ENCODE measurements around the gene NRIP3.
A peak's percentile ranks its signal among the peaks of the same experiment; 100 is the strongest.

Gene NRIP3

DNA sequence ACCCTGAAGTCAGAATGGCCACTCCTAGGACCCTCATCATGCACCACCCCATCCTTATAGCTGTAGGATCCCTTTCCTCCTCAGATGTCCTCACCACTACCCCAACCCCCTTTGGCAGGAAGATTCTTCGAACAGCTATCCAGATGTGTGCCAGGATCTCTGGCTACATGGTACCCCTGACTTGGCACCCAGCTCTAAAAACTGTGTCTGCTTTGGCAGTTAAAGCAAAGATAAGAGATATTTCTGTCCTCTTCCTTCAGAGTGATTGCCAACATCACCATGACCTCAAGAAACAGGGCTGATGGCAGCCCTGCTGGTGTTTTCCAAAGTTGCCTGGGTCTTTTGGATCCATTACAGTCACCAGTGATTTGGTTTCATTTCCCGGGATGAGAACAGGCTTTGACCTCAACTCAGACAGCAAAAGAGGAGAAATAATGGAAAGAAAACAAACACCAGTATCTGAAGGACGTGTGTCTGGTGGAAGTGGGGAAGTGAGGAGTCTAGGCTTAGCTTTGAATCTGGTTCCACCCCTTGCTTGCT is 4.3 kb upstream of the NRIP3 start:
- TF ChIP-seq, protein P1, sequence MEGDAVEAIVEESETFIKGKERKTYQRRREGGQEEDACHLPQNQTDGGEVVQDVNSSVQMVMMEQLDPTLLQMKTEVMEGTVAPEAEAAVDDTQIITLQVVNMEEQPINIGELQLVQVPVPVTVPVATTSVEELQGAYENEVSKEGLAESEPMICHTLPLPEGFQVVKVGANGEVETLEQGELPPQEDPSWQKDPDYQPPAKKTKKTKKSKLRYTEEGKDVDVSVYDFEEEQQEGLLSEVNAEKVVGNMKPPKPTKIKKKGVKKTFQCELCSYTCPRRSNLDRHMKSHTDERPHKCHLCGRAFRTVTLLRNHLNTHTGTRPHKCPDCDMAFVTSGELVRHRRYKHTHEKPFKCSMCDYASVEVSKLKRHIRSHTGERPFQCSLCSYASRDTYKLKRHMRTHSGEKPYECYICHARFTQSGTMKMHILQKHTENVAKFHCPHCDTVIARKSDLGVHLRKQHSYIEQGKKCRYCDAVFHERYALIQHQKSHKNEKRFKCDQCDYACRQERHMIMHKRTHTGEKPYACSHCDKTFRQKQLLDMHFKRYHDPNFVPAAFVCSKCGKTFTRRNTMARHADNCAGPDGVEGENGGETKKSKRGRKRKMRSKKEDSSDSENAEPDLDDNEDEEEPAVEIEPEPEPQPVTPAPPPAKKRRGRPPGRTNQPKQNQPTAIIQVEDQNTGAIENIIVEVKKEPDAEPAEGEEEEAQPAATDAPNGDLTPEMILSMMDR (IDR thresholded peaks at IDR 0.05; ENCODE audit: low read length, missing control alignments): no peak
- DNase-seq (ENCODE audit: low read depth): no peak
- no peak overlapping the region for H3K4me3 ChIP-seq (replicated peaks; ENCODE audit: low read depth, low read length)

DNA sequence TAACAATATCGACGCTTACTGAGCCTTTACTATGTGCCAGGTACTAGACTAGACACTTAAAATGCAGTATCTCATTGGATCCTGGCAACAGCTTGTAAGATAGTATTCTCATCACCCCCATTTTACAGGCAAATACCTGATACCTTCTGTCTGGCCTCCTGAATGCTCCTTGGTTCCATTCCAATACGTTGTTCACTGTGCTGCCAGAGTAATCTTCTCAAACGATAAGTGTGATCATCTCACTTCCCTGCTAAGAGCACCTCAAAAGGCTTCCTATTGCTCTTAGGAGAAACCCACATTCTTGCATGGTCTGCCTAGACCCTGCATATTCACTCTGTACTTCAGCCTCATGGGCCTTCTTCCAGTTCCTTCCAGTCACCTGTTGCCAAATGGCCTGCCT is 1.3 kb upstream of the NRIP3 start:
- no peak overlapping the region for H3K4me3 ChIP-seq (replicated peaks; ENCODE audit: low read depth, low read length)
- TF ChIP-seq, protein P1 (IDR thresholded peaks at IDR 0.05; ENCODE audit: low read length, missing control alignments): no peak

DNA sequence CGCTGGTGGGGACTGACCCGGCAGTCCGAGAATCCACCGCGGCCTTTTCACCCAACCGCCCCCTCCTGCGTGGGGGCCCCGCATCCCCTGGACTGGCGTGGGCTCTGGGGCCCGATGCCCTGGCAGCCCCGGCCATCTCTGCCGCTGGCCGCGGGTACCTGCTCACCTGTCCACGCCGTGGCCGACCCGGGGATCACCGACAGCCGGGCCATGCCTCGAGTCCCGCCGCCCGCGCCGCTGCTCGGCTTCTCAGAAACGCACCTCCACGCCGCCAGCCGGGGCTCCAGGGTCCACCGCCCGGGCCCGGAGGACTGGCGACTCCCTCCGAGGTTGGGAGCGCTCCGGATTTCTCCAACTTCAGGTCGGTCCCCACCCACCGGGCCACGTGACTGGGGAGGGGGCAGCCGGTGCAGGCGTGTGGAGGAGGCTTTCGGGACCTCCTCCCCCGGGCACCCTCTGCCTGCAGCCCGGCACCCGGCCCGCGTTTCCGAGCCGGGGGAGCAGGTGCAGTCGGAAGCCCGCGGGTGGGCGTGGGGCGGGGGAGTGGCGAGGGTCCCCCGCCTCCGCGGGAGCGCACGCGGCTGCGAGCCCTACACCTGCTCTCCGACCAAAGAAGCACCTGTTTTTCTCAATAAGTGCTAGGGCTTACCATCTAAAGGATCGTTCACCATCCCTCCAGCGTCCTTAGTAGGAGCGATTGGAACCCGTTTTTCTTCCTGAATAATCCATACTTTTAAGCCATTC is 554 bp upstream of the NRIP3 start:
- peak overlapping the region; percentile 38 for H3K4me3 ChIP-seq (replicated peaks; ENCODE audit: low read depth, low read length)
- TF ChIP-seq, protein P1 (IDR thresholded peaks at IDR 0.05; ENCODE audit: low read length, missing control alignments): no peak
- no peak for DNase-seq (ENCODE audit: low read depth)

More for the DNA sequence above, 1.3 kb upstream of the NRIP3 start:
- no peak for DNase-seq (ENCODE audit: low read depth)

DNA sequence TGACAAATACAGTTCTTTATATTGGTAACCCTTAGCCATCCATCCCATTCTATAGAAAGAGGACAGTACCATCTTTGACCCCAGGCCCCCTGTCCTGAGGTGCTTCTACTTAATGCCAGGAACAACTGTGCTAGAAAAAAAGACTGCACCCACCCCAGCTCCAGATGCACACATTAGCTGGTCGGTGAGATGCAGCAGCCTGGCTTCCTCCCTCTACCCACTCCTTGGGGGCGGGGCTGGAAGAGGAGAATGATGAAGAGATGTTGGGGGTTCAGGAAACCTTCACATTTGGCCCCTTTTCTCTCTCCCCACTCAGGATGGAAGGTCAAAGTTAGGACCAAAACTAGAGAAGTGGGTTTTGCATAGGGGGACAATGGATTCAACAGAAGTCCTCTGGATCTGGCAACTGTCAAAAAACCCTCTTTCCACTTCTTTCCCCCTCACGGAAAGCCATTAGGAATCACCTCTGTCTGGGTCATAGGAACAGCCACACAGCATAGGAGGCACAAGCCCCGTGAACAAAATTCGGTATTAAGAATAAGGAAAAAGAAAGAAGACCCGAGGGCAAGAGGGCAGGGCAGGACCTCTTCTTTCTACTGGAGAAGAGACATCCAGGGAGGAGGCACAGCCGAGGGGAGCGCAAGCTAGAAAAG is 755 bp downstream of the NRIP3 start:
- TF ChIP-seq, protein P1 (IDR thresholded peaks at IDR 0.05; ENCODE audit: low read length, missing control alignments): no peak
- peak overlapping the region; percentile 43 for H3K4me3 ChIP-seq (replicated peaks; ENCODE audit: low read depth, low read length)
- DNase-seq (ENCODE audit: low read depth): no peak

DNA sequence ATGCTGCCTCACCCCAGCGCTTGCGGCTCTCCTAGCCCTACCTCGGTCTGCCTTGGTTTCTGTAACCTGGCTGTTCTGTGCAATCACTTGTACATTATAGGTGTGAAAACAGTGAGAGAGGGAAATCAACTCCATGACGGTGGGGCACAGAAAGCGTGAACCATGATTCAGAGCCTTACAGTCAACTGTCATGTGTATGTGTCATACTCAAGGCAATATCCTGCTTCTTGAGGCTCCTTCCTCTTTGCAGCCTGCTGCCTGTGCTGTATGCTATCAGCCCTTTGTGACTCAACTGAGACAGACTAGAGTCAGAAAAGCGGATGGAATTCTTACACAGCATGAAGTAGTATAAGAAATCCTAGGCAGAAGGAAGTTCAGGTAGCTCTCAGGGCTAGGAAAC is 2.1 kb downstream of the NRIP3 start:
- TF ChIP-seq, protein P1 (IDR thresholded peaks at IDR 0.05; ENCODE audit: low read length, missing control alignments): no peak
- peak; percentile 75 for DNase-seq (ENCODE audit: low read depth)
- no peak overlapping the region for H3K4me3 ChIP-seq (replicated peaks; ENCODE audit: low read depth, low read length)

DNA sequence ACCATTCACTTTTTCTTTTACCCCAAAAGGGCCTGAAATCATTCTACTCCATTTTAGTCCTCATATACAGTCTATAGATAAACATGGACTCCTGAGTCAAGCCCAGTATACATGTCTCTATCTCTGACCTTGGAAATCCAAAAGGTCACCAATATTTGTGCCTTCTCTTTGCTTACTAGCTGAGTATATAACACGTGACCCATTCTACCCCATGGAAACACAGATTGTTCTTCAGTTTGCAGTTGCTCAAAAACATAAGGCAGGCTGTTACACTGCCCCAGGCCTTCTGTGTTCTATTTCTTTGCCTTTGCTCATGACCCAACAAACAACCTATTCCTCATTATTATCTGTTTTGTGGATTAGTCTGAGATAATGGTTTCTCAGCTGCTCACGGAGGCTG is 5.8 kb downstream of the NRIP3 start:
- no peak for DNase-seq (ENCODE audit: low read depth)
- no peak overlapping the region for H3K4me3 ChIP-seq (replicated peaks; ENCODE audit: low read depth, low read length)
- TF ChIP-seq, protein P1 (IDR thresholded peaks at IDR 0.05; ENCODE audit: low read length, missing control alignments): no peak
